Mammary epithelial cell (primary cell): ENCODE measurements around the gene MEST.

Source experiments
- CTCF ChIP-seq, 2 donors: IDR thresholded peaks in 1 of 2; conservative IDR thresholded peaks in 1 of 2; 2 replicates each; pipeline ENCODE4 v1.5.1; 2011 to 2012; ENCODE audit warnings: inconsistent platforms in 2 of 2, low read length in 2 of 2, mild to moderate bottlenecking in 2 of 2, control low read depth in 1 of 2, low read depth in 1 of 2; ENCODE audit not compliant: insufficient read depth in 1 of 2; ENCODE audit errors: extremely low read depth in 1 of 2
- EZH2 ChIP-seq: IDR thresholded peaks from 2 replicates; pipeline ENCODE4 v1.6.1; 2012; ENCODE audit warnings: low read length, inconsistent platforms, borderline replicate concordance

- TF ChIP-seq CTCF (conservative IDR thresholded peaks at IDR 0.05 in 1 of 2, IDR thresholded peaks at IDR 0.05 in 1 of 2; ENCODE audit: extremely low read depth in 1 of 2, insufficient read depth in 1 of 2, low read depth in 1 of 2, low read length in 2 of 2) (no peak), EZH2 (no peak)
Measured at GRCh38 chr7:130485734-130486113, 6.2 kb upstream of the MEST start.
